ENCODE data around the gene HCST.

The HCST gene

DNA sequence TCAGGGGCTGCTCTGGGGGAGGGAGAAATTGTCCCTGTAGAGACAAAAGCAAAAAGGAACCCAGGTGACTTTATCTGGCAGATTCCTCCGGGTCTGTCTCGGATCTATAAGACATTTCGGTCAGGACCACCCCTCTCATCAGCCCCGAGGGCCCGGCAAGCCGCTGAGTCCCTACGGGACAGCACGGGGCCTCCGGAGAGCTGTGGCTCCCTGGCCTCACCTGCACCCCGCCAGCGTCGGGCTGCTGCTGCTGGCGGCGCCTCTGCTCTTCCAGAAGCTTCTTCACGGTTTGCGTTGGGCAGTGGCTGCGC lies 3.9 kb upstream of the HCST start:
- ChIA-PET CTCF (no interaction called here), POLR2A (no interaction called here)
- no peak for DNase-seq (ENCODE audit: extremely low spot score)
- TF ChIP-seq ZNF384 (IDR thresholded peaks at IDR 0.05) (no peak), HDGF (IDR thresholded peaks at IDR 0.05; ENCODE audit: borderline replicate concordance) (no peak), CTBP1 (IDR thresholded peaks at IDR 0.05; ENCODE audit: borderline replicate concordance) (no peak), FOXK2 (IDR thresholded peaks at IDR 0.05) (no peak), PKNOX1 (IDR thresholded peaks at IDR 0.05) (no peak), NFRKB (IDR thresholded peaks at IDR 0.05) (no peak), ARNT (IDR thresholded peaks at IDR 0.05) (no peak), FOXA1 (IDR thresholded peaks at IDR 0.05) (no peak), SP1 (IDR thresholded peaks at IDR 0.05) (no peak), LEF1 (IDR thresholded peaks at IDR 0.05; ENCODE audit: borderline replicate concordance) (no peak), L3MBTL2 (conservative IDR thresholded peaks at IDR 0.05) (no peak), BHLHE40 (IDR thresholded peaks at IDR 0.05; ENCODE audit: borderline replicate concordance) (no peak), TARDBP (IDR thresholded peaks at IDR 0.05) (no peak), FOXM1 (IDR thresholded peaks at IDR 0.05; ENCODE audit: borderline replicate concordance) (no peak)

GRCh38 chr19:35899547-35900214 lies 2.6 kb upstream of the HCST start:
- ChIA-PET POLR2A (interaction anchor here (1.4 kb wide), 2 partner anchors 31 to 159 kb away, joined by 4 to 6 read pairs; no protein-coding TSS in a partner anchor), CTCF (no interaction called here)
- TF ChIP-seq TARDBP (IDR thresholded peaks at IDR 0.05), result peak; percentile 86
- TF ChIP-seq FOXM1 (IDR thresholded peaks at IDR 0.05; ENCODE audit: borderline replicate concordance), result no peak
- TF ChIP-seq SUZ12 (IDR thresholded peaks at IDR 0.05), result no peak
- no peak for TF ChIP-seq LEF1 (IDR thresholded peaks at IDR 0.05; ENCODE audit: borderline replicate concordance)
- no peak for TF ChIP-seq NFRKB (IDR thresholded peaks at IDR 0.05)
- no peak for TF ChIP-seq FOXA1 (IDR thresholded peaks at IDR 0.05)
- no peak for TF ChIP-seq HDGF (IDR thresholded peaks at IDR 0.05; ENCODE audit: borderline replicate concordance)
- peak; percentile 92 for TF ChIP-seq ZNF384 (IDR thresholded peaks at IDR 0.05)
- no peak for TF ChIP-seq PKNOX1 (IDR thresholded peaks at IDR 0.05)
- no peak for TF ChIP-seq ELF4 (IDR thresholded peaks at IDR 0.05)
- peak; percentile 86 for DNase-seq (ENCODE audit: extremely low spot score)

- no peak for TF ChIP-seq ELF4 (IDR thresholded peaks at IDR 0.05)
- TF ChIP-seq FOXA1 (IDR thresholded peaks at IDR 0.05), result no peak
- TF ChIP-seq PKNOX1 (IDR thresholded peaks at IDR 0.05), result no peak
- no peak for TF ChIP-seq FOXM1 (IDR thresholded peaks at IDR 0.05; ENCODE audit: borderline replicate concordance)
- TF ChIP-seq NFRKB (IDR thresholded peaks at IDR 0.05), result no peak
- TF ChIP-seq HDGF (IDR thresholded peaks at IDR 0.05; ENCODE audit: borderline replicate concordance), result no peak
- no peak for TF ChIP-seq SP1 (IDR thresholded peaks at IDR 0.05)
- no peak for TF ChIP-seq LEF1 (IDR thresholded peaks at IDR 0.05; ENCODE audit: borderline replicate concordance)
- TF ChIP-seq CTBP1 (IDR thresholded peaks at IDR 0.05; ENCODE audit: borderline replicate concordance), result no peak
- no peak for TF ChIP-seq L3MBTL2 (conservative IDR thresholded peaks at IDR 0.05)
- TF ChIP-seq SUZ12 (IDR thresholded peaks at IDR 0.05), result no peak
- no peak for TF ChIP-seq ARNT (IDR thresholded peaks at IDR 0.05)
- TF ChIP-seq FOXK2 (IDR thresholded peaks at IDR 0.05), result no peak
- POLR2A ChIA-PET, result interaction anchor here (0.5 to 1.4 kb wide), 6 partner anchors 11 to 161 kb away, joined by 3 to 6 read pairs (median 3); no protein-coding TSS in a partner anchor
- CTCF ChIA-PET, result no interaction called here
- no peak for DNase-seq (ENCODE audit: extremely low spot score)
These were observed 1.2 kb upstream of the HCST start for GRCh38 chr19:35901055-35901644.

DNA sequence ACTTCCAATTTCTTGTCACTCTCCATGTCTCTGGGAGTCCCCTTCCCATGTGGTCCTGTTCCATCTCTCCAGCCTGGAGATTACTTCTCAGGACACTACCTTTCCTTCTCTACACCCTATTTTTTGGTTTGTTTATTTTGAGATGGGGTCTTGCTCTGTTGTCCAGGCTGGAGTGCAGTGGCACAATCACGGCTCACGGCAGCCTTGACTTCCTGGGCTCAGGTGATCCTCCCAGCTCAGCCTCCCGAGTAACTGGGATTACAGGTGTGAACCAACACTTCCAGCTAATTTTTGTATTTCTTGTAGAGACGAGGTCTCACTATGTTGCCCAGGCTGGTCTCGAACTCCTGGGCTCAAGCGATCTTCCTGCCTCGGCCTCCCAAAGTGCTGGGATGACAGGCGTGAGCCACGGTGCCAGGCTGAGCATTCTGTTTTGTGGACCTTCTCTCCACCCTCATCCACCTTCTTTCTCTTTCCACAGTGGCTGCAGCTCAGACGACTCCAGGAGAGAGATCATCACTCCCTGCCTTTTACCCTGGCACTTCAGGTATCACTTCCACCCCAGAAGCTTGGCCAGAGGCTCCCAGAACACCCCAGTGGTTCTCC lies 644 bp downstream of the HCST start:
- CTCF ChIA-PET, result no interaction called here
- TF ChIP-seq BHLHE40 (IDR thresholded peaks at IDR 0.05; ENCODE audit: borderline replicate concordance) (no peak), ARNT (IDR thresholded peaks at IDR 0.05) (no peak), CTBP1 (IDR thresholded peaks at IDR 0.05; ENCODE audit: borderline replicate concordance) (no peak), FOXM1 (IDR thresholded peaks at IDR 0.05; ENCODE audit: borderline replicate concordance) (no peak), FOXA1 (IDR thresholded peaks at IDR 0.05) (no peak)
- no peak for DNase-seq (ENCODE audit: extremely low spot score)
- POLR2A ChIA-PET, result interaction anchor here (0.7 kb wide), 1 partner anchor 11 kb away, joined by 3 read pairs; no protein-coding TSS in a partner anchor

DNA sequence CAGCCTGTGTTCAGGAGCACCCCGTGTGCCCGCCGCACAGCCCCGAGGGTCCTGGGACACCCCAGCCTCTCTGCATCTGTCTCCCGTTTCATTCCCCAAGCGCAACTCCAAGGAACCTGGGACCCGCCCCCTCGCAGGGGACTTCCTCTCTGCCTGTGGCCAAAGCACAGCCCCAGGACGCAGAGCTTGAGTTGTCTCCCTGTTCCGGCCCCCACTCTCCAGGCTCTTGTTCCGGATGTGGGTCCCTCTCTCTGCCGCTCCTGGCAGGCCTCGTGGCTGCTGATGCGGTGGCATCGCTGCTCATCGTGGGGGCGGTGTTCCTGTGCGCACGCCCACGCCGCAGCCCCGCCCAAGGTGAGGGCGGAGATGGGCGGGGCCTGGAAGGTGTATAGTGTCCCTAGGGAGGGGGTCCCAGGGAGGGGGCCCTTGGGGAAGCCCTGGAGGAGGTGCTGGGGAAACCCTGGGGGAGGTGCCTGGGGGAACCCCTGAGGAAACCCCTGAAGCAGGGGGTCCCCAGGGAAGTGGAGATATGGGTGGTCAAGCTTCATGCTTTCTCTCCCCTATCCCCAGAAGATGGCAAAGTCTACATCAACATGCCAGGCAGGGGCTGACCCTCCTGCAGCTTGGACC lies 1.3 kb downstream of the HCST start:
- DNase-seq (ENCODE audit: extremely low spot score), result peak; percentile 68
- TF ChIP-seq L3MBTL2 (conservative IDR thresholded peaks at IDR 0.05) (peak; percentile 70), FOXK2 (IDR thresholded peaks at IDR 0.05) (no peak), CTBP1 (IDR thresholded peaks at IDR 0.05; ENCODE audit: borderline replicate concordance) (no peak), FOXA1 (IDR thresholded peaks at IDR 0.05) (no peak), BHLHE40 (IDR thresholded peaks at IDR 0.05; ENCODE audit: borderline replicate concordance) (no peak)
- ChIA-PET POLR2A (interaction anchor here (0.7 kb wide), 1 partner anchor 10 kb away, joined by 3 read pairs; no protein-coding TSS in a partner anchor), CTCF (no interaction called here)

Measured in HEK293T (cell line).